ENCODE measurements around the gene NUP35.

GRCh38 chr2:183123117-183123958 is 905 bp upstream of the NUP35 start:
- TF ChIP-seq CTCF (IDR thresholded peaks at IDR 0.05) (no peak), POLR2A (IDR thresholded peaks at IDR 0.05) (no peak)
